Measurements from ENCODE around the gene DGCR2. TPM values are rescaled to one million over a fixed set of nuclear protein-coding genes. Genes with fewer than 3 reads are reported as not detected.

Gene DGCR2
- total and polyA plus RNA-seq, 2 of the 8 experiments (the other 6 are each of a cell fraction or from before 2014, with no cell fraction given) = 42.3 to 62.2 TPM

GRCh38 chr22:19041704-19042074, 80.5 kb downstream of the DGCR2 start (continued):
- no peak for TF ChIP-seq CHD7 (IDR thresholded peaks at IDR 0.05; ENCODE audit: insufficient replicate concordance, low read length)
- no peak for TF ChIP-seq TBP (IDR thresholded peaks at IDR 0.05; ENCODE audit: low read depth, low read length)
- no peak for TF ChIP-seq RFX5 (IDR thresholded peaks at IDR 0.05; ENCODE audit: borderline replicate concordance, low read depth, low read length)
- no peak for TF ChIP-seq MAFK (IDR thresholded peaks at IDR 0.05; ENCODE audit: low read depth, low read length)
- TF ChIP-seq CBX5 (IDR thresholded peaks at IDR 0.05; ENCODE audit: low read depth, low read length) = no peak
- TF ChIP-seq POLR2AphosphoS5 (IDR thresholded peaks at IDR 0.05; ENCODE audit: low read depth, low read length) = no peak
- no peak for TF ChIP-seq E2F6 (IDR thresholded peaks at IDR 0.05)
- no peak for TF ChIP-seq SIRT6 (IDR thresholded peaks at IDR 0.05; ENCODE audit: low read length)
- TF ChIP-seq BCL11A (IDR thresholded peaks at IDR 0.05; ENCODE audit: low read depth in 2 of 2, low read length in 2 of 2) = no peak
- no peak for TF ChIP-seq BACH1 (IDR thresholded peaks at IDR 0.05; ENCODE audit: low read length)
- no peak for TF ChIP-seq POU5F1 (IDR thresholded peaks at IDR 0.05; ENCODE audit: low read depth, low read length)
- TF ChIP-seq KDM4A (IDR thresholded peaks at IDR 0.05; ENCODE audit: low read depth, low read length, severe bottlenecking) = no peak

All from H1 (cell line).